GM21367 (cell line): ENCODE measurements around the gene KLK10.

Experiments
- ATAC-seq: cut with Tn5 transposase; IDR thresholded peaks from one replicate; pipeline ENCODE4 v1.9.1; 2021; ENCODE audit not compliant: unreplicated experiment

The KLK10 gene

GRCh38 chr19:51026554-51026831, 7.0 kb upstream of the KLK10 start, which contains the start of gene KLK11:
Gene KLK11, minus strand, starts transcription at chr19:51026616. Its CDS starts 985 bp downstream, at chr19:51025631.
- no peak for ATAC-seq

GRCh38 chr19:51025809-51026553, 6.5 kb upstream of the KLK10 start:
- ATAC-seq: no peak

GRCh38 chr19:51025401-51025800, 5.9 kb upstream of the KLK10 start:
- no peak for ATAC-seq

- no peak for ATAC-seq
Observed at GRCh38 chr19:51024924-51025323, 5.4 kb upstream of the KLK10 start.

GRCh38 chr19:51023946-51024345, 4.4 kb upstream of the KLK10 start:
- ATAC-seq: no peak

- ATAC-seq: no peak
Observed at GRCh38 chr19:51022526-51022925, 3.0 kb upstream of the KLK10 start.

GRCh38 chr19:51020988-51021651, 1.6 kb upstream of the KLK10 start:
- no peak for ATAC-seq

GRCh38 chr19:51018745-51019543, 565 bp downstream of the KLK10 start:
- ATAC-seq: no peak

GRCh38 chr19:51016798-51017683, 2.5 kb downstream of the KLK10 start:
- ATAC-seq: no peak

GRCh38 chr19:51015691-51016267, 3.7 kb downstream of the KLK10 start:
- ATAC-seq: no peak

GRCh38 chr19:51014242-51014641, 5.3 kb downstream of the KLK10 start:
- ATAC-seq: no peak

- ATAC-seq: no peak
Observed at GRCh38 chr19:51012661-51013190, 6.8 kb downstream of the KLK10 start.

GRCh38 chr19:51010066-51010795, 9.3 kb downstream of the KLK10 start:
- no peak for ATAC-seq

- no peak for ATAC-seq
Observed at GRCh38 chr19:51009061-51009891, 10.2 kb downstream of the KLK10 start.

- ATAC-seq: no peak
Observed at GRCh38 chr19:51007488-51007887, 12.0 kb downstream of the KLK10 start.

- ATAC-seq: no peak
Observed at GRCh38 chr19:51006406-51006805, 13.1 kb downstream of the KLK10 start.

GRCh38 chr19:51005248-51005647, 14.3 kb downstream of the KLK10 start:
- no peak for ATAC-seq

- ATAC-seq: no peak
Observed at GRCh38 chr19:51003316-51003715, 16.2 kb downstream of the KLK10 start.
